ENCODE results near the gene POLR1E. TPM values are rescaled to one million over a fixed set of nuclear protein-coding genes. Genes with fewer than 3 reads are reported as not detected.

The POLR1E gene
- total RNA-seq, 1 donor from 2014 or later = 12.3 TPM

- Histone ChIP-seq H3K4me3 (no peak overlapping the region), H3K36me3 (no peaks in the 10 kb centered on the region), H3K27me3 (no peaks in the 10 kb centered on the region), H3K27ac (no peak overlapping the region), H3K9me3 (no peaks in the 10 kb centered on the region), H3K4me1 (peaks cover 5% of the 10 kb centered on the region)
- intact Hi-C loops (cut with DNase I) = no loop called here
- DNase-seq (ENCODE audit: extremely low spot score in 2 of 2) = no peak
- TF ChIP-seq POLR2A (IDR thresholded peaks at IDR 0.05) (no peak), POLR2AphosphoS5 (IDR thresholded peaks at IDR 0.05; ENCODE audit: insufficient read depth in 1 of 2, low read depth in 1 of 2) (no peak), CTCF (IDR thresholded peaks at IDR 0.05) (no peak)
Measured at GRCh38 chr9:37480759-37481158, 5.0 kb upstream of the POLR1E start.

GRCh38 chr9:37486256-37486615 lies 488 bp downstream of the POLR1E start:
- DNase-seq (ENCODE audit: extremely low spot score in 2 of 2) = no peak
- peaks cover 26% of the 10 kb centered on the region for H3K4me1 ChIP-seq
- no peaks in the 10 kb centered on the region for H3K9me3 ChIP-seq
- H3K27me3 ChIP-seq = no peaks in the 10 kb centered on the region
- intact Hi-C loops (cut with DNase I) = no loop called here
- H3K36me3 ChIP-seq = peaks cover 0 to 27% of the 10 kb centered on the region in 2 donors
- TF ChIP-seq POLR2AphosphoS5 (IDR thresholded peaks at IDR 0.05; ENCODE audit: insufficient read depth in 1 of 2, low read depth in 1 of 2) (no peak), POLR2A (IDR thresholded peaks at IDR 0.05) (no peak), CTCF (IDR thresholded peaks at IDR 0.05) (no peak)
- H3K27ac ChIP-seq = peak overlapping the region; percentile 84
- H3K4me3 ChIP-seq = peak overlapping the region; percentile 67 to 79

GRCh38 chr9:37486616-37487548 lies 1.1 kb downstream of the POLR1E start:
- H3K9me3 ChIP-seq = no peaks in the 10 kb centered on the region
- H3K27me3 ChIP-seq = no peaks in the 10 kb centered on the region
- H3K4me3 ChIP-seq = peak overlapping the region; percentile 67 to 79
- H3K27ac ChIP-seq = peak overlapping the region; percentile 84
- TF ChIP-seq POLR2A (IDR thresholded peaks at IDR 0.05) = no peak
- no peak for TF ChIP-seq POLR2AphosphoS5 (IDR thresholded peaks at IDR 0.05; ENCODE audit: insufficient read depth in 1 of 2, low read depth in 1 of 2)
- TF ChIP-seq CTCF (IDR thresholded peaks at IDR 0.05) = no peak
- intact Hi-C loops (cut with DNase I) = no loop called here
- peaks cover 0 to 31% of the 10 kb centered on the region in 2 donors for H3K36me3 ChIP-seq
- peak in 1 of 2 donors; percentile 92 for DNase-seq (ENCODE audit: extremely low spot score in 2 of 2)
- H3K4me1 ChIP-seq = peaks cover 26% of the 10 kb centered on the region

- TF ChIP-seq POLR2A (IDR thresholded peaks at IDR 0.05) (no peak), CTCF (IDR thresholded peaks at IDR 0.05) (no peak), POLR2AphosphoS5 (IDR thresholded peaks at IDR 0.05; ENCODE audit: insufficient read depth in 1 of 2, low read depth in 1 of 2) (no peak)
- intact Hi-C loops (cut with DNase I) = no loop called here
- DNase-seq (ENCODE audit: extremely low spot score in 2 of 2) = no peak
- Histone ChIP-seq H3K4me3 (no peak overlapping the region), H3K4me1 (peaks cover 10% of the 10 kb centered on the region), H3K9me3 (no peaks in the 10 kb centered on the region), H3K27me3 (no peaks in the 10 kb centered on the region), H3K36me3 (peaks cover 0 to 79% of the 10 kb centered on the region in 2 donors), H3K27ac (no peak overlapping the region)
Measured at GRCh38 chr9:37491939-37492338, 6.2 kb downstream of the POLR1E start.

- intact Hi-C loops (cut with DNase I) = no loop called here
- no peak for TF ChIP-seq POLR2AphosphoS5 (IDR thresholded peaks at IDR 0.05; ENCODE audit: insufficient read depth in 1 of 2, low read depth in 1 of 2)
Measured at GRCh38 chr9:37495571-37495970, 9.8 kb downstream of the POLR1E start.

More at GRCh38 chr9:37495571-37495970, 9.8 kb downstream of the POLR1E start:
- Histone ChIP-seq H3K4me1 (no peaks in the 10 kb centered on the region), H3K36me3 (peaks cover 5 to 86% of the 10 kb centered on the region in 2 donors), H3K4me3 (no peak overlapping the region), H3K27me3 (no peaks in the 10 kb centered on the region), H3K27ac (no peak overlapping the region), H3K9me3 (no peaks in the 10 kb centered on the region)
- DNase-seq (ENCODE audit: extremely low spot score in 2 of 2) = no peak
